ENCODE measurements around the gene TCF15.

- TF ChIP-seq CTCF (IDR thresholded peaks at IDR 0.05; ENCODE audit: low read depth, low read length) (no peak), EZH2phosphoT487 (IDR thresholded peaks at IDR 0.05; ENCODE audit: low read depth) (no peak)
Measured at GRCh38 chr20:623021-623420, 12.9 kb upstream of the TCF15 start.

Data from OCI-LY3 (cell line).